HG03378 (cell line): ENCODE data around the gene ATP13A3.
"Not testable (repeated sequence)": the region's sequence is repeated elsewhere in the genome, so short reads cannot be mapped to it uniquely, and the experiment has no call there.

Experiments
- ATAC-seq: cut with Tn5 transposase; IDR thresholded peaks from one replicate; pipeline ENCODE4 v1.9.1; 2021; ENCODE audit warnings: mild to moderate bottlenecking, moderate library complexity; ENCODE audit not compliant: unreplicated experiment

Gene ATP13A3

DNA sequence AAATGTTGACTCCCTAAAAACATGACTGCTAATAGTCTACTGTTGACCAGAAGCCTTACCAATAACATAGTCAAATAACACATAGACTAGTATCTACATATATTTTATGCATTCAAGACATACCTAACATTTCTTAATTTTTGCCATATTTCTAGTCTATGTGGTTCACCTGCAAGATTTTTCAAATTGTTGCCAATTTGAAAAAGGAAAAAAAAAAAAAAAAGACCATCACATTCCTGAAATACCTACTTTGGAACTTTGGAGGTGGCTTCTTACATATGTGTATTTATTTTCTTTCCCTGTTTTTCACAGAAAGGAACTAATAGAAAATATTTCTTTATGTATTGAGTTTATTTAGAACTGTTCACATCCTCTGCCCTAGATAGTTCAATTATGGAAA, 13.4 kb upstream of the ATP13A3 start:
- no peak for ATAC-seq

DNA sequence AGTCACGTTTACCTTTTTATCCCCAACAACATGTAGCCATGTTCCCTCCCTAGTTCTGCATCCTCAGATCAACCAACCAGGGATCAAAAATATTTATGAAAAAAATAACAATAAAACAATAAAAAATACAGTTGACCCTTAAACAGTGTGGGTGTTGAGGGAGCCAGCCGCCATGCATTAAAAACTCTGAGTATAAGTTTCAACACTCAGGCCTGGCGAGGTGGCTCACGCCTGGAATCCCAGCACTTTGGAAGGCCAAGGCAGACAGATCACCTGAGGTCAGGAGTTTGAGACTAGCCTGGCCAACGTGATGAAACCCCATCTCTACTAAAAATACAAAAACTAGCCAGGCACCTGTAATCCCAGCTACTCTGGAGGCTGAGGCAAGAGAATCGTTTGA, 12.7 kb upstream of the ATP13A3 start:
- ATAC-seq, result not testable (repeated sequence)

DNA sequence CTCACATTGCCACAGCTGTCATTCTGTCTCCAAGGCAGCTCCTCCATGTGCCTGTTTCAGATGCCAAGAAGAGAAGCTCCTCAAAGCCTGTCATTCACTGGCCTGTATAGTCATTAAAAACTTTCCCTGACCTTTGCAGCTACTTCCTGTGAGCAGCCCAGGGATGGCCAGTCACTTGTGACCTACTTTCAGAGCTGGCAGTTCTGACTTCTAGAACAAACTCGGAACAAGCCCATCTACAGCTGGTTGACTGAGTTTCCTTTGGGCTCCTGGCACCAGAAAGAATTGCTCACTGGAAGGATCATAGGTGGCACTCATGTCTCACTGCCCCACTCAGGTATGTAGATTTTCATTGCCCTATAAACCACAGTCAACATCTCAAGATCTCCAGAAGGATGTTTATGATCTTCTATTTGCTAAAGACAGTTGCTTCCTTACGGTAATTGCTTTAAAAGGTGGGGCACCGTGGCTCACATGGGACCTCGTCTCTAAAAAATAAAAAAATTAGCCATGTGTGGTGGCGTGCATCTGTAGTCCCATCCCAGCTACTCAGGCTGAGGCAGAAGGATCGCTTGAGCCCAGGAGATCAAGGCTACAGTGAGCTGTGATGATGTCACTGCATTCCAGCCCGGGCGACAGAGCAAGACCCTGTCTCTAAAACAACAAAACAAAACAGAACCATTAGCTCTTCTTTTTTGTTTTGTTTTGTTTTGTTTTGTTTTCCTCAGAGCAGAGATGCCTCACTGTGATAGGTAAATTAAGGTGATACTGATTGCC, 11.2 kb upstream of the ATP13A3 start:
- no peak for ATAC-seq

DNA sequence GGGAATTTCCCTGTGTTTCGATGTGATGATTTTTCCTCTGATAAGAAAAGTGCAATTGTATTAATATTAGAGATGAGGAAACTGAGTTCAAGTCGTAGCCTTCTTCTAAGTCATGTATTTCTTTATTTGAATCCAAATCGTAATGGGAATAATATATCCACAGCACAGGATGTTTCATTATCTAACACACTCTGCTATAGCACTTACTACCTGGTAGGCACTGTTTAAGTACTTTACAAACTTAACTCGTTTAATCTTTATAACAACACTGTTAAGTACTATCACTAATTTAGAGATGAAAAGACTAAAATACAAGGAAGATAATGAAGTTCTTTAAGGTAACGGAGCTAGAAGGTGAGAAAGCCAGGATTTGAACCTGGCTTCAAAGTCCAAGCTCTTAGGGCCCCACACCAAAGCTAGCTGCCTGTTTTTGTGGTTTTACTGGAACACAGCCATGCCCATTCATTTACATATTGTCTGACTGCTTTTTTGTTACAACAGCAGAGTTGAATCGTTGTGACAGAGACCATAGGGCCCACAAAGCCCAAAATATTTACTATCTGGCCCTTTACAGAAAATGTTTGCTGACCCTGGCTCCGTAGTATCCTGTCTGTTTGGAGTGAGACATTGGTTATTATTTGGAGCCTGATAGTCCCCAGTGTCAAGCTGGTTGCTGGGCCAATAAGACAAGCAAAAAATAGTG, 9.6 kb upstream of the ATP13A3 start:
- peak; percentile 52 for ATAC-seq

DNA sequence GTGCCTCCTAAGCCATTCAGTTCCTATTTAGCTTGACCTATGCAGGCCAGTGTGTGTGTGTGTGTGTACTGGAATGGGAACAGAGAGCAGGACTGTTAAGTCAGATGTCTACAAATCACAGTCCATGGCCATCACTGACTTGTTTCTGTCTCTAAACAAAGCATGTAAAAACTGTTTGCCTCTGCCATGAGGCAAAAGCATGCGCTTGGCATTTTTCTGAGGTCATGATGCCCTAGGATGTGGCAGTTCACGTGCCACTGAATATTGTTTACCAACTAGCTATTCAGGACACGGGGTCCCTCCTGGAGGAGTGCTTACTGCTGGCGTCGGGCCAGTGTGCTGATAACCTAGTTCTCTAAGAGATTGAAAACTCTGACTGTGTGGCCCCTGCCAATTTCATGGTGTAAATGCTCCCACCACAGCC, 8.2 kb upstream of the ATP13A3 start:
- ATAC-seq, result no peak

DNA sequence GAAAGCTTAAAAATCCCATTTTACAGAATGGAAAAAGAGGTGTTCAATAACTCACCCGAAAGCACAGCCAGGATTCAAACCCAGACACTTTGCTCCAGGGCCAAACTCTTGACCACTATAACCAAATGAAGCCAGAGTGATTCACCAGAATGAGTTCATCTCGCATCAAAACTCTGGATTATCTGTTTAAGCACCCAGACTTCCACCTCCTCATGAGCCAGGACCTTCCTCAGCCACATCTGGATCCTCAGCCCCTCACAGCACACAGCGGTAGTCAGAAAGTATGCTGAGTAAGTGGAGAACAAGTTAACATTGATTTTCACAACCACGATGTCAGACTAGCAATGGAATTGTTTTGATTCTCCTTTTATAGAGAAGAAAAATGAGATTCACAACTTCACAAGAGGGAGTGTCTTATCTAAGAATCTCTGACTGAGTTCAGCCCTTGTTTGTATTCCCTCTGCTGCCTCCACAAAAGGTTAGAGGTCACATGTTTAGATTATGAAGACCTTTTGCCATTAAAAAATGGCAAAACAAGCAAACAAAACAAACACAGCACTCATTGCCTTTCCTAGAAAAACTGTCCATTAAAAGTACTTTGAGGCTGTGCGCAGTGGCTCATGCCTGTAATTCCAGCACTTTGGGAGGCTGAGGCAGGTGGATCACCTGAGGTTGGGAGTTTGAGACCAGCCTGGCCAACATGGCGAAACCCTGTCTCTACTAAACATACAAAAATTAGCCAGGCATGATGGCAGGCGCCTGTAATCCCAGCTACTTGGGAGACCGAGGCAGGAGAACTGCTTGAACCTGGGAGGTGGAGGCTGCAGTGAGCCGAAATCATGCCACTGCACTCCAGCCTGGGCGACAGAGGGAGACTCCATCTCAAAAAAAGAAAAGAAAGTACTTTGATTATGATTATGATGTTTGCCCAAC, 7.5 kb upstream of the ATP13A3 start:
- ATAC-seq, result not testable (repeated sequence)

DNA sequence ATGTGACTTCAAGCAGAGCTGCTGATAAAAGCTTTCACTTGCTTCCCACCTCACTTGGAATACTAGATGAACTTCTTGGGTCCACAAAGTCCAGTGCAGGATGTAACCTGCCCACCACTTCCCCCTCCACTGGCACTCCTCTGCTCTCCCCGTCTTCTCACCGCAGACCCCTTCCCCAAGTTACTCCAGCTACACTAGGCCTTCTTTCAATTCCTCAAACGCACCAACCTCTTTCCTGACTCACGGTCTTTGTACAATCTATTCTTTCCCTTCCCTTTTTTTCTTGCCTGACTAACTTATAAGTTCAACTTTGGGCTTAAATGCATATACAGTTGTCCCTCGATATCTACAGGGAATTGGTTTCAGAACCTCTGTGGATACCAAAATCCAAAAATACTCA, 5.2 kb upstream of the ATP13A3 start:
- no peak for ATAC-seq

DNA sequence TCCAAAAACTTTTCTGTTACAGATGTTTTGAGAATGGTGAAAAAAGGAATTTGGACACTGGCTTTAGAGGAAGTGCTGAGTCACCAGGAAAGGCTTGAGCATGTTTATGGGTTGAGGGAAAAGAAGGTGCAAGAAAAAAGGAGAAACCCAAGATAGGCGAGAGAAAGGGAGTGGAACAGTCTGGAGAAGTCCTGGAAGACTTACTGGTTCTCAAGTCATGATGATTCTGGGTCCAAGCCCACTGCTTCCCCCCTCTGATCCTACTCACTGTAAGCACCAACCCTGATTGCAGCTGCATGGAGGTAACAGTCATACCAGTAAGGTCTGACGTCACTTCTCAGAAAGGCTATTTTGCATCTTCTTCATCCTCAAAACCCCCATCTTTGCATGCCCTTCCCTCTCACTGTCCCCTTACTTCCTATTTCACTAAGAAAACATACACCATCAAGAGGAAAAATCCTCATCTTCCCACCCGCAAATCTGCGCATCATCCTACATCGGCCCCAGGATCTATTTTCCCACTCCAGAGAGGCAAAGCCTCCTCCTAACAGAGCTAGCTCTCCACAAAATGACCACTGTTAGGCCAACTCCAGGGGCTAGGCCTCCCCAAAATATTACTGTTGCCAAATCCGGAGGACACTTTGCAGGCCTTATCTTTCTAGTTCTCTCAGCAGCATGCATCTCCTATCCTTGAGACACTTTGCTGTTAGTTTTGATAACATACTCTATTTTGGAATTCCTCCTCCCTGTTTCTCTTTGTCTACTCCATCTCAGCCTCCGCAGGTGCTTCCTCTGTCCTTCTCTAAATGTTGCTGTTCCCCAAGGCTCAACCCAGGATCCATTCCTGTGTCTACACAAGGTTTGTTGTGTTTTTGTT, 3.2 kb upstream of the ATP13A3 start:
- peak; percentile 55 for ATAC-seq

DNA sequence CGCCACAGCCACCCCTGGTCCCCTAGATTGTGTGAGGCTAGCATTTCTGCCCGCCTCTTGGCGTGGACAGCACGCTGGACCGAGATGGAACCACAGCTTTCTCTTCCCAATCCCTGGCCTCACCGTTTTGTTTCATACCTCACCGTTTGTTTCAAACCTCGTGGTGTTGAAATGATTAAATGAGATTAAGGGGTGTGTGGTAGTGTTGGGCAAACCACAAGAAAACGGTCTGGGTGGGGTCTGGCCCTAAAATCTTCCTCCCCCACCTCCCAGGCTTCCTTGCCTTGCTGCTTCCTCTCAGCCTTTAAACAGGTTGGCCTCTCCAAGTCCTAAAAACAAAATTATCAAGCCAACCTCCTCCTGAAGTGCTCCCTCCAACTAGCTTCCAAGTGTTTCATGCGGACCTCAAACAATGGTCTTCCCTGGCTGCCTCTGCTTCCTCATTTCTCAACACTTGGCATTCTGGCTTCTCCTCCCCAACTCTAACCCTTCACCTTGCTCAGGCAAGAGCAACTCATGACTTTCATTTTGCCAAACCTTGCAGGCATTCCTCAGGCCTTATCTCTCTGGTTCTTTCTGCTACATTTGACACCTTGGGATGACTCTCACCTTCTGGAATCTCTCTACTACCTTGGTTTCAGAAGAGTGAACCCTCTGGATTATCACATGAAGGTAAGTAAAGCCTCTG, 1.4 kb upstream of the ATP13A3 start:
- ATAC-seq, result no peak

DNA sequence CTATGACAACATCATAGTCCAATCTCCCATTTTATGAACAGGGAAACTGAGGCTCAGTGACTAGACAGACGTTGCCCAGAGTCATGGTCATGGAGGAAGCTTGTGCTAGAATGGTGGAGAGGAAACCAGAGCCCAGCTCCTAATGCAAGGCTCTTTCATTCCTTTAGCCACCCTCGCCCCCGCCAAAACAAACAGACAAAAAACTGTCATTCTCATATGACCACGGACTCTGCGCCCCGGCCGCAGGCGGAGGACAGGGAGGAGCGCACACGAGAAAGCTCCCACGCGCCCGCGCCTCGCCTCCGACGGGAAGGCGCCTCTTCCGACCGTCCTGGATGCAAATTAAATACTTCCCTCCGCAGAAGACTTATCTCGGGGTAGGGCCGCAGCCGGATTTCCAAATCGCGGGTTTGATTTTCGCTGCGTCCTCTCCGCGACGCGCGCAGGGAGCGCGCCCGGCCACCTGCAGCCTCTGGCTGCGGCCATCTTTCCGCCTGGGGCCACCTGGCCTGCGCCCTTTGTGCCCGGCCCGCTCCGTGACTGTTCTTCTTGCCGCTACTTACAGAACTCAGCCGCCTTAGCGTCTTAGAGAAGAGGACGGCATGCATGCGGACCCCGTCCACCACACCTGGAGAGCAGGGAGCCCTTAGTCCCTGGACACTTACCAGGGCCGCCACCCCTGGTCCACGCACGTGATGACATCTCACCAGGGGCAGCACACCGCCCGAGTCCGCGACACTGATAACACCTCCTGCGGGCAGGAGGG, 670 bp upstream of the ATP13A3 start:
- ATAC-seq, result peak; percentile 26

DNA sequence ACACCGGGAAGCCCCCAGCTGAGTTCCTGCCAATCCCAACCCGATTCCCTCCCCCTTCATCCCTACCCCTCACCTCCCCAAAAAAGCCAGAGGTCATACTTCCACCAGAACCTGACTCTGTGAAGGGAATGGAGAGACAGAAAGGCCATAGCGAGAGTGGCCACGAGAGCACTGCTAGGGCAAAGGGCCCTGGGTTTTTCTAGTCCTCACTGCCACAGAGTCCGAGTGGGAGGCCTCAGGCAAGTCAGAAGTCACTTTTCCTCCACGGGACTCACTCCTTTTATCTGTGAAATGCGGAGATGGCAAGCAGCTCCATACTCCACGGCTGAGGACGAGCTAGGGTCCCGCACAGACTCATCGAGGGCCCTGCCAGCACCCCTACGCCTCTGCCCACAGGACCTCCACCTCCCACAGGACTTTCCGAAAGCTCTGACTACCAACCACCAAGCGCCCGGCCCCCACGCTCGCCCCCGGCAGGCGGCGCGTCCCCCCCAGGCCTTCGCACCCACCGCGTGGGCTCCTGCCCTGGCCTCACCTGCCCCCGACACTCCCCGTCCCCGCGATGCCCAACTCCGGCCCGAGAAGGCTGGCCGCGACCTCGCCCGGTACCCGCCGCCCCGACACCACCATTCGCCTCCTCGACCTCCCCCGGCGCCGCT, 792 bp downstream of the ATP13A3 start:
- ATAC-seq, result no peak

DNA sequence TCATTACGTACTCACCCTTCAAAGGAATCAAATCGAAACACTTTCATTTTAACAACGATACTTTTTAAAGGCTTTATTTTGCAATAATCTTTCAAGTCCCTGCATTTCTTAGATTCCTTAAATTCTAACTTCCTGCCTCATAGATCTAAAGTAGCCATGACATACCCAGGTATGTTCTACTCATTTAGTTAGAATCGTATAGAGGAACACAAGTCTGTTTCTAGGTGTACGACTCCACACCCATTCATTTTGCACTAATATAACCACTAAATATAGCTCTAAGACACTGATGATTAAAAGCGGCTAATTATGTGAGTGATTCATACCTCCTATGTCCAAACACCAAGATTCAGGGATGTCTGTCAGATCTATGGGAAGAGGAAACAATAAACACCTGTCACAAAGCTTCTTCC, 1.3 kb downstream of the ATP13A3 start:
- ATAC-seq, result no peak

DNA sequence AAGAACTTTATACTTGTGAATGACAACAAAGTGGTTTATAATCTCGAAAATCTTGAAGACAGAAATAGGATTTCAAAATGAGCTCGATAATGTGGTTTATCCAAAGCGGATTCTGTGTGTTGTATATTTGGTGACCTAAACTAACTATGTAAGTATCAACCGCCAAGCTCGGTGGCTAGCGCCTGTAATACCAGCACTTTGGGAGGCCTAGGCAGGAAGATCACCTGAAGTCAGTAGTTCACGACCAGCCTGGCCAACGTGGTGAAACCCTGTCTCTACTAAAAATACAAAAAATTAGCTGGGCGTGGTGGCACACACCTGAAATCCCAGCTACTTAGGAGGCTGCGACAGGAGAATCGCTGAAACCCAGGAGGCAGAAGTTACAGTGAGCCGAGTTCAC, 2.2 kb downstream of the ATP13A3 start:
- no peak for ATAC-seq

DNA sequence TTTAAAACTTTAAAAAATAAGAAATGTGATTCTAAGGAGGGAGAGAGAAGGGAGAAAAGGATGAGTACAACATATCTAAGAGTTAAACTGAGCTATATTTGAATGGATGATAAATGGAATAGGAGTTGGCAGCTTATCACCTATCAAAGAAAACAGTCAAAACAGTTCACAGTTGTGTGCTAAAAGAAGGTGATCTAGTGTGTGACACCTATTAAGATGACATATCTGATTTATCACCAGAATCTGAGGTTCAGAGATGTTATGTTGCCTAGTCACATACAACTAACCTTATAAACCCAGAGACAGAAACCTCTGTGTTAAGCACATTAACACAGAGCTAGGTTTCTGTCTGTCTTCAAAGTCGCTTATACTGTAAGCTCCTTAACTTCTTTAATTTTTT, 3.0 kb downstream of the ATP13A3 start:
- no peak for ATAC-seq

DNA sequence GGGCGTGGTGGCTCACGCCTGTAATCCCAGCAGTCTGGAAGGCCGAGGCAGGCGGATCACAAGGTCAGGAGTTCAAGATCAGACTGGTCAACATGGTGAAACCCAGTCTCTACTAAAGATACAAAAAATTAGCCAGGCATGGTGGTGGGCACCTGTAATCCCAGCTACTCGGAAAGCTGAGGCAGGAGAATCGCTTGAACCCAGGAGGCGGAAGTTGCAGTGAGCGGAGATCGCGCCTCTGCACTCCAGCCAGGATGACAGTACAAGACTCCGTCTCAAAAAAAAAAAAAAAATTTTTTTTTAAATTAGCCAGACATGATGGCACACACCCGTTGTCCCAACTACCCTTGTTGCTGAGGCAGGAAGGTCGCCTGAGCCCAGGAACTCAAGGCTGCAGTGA, 4.0 kb downstream of the ATP13A3 start:
- ATAC-seq, result not testable (repeated sequence)

DNA sequence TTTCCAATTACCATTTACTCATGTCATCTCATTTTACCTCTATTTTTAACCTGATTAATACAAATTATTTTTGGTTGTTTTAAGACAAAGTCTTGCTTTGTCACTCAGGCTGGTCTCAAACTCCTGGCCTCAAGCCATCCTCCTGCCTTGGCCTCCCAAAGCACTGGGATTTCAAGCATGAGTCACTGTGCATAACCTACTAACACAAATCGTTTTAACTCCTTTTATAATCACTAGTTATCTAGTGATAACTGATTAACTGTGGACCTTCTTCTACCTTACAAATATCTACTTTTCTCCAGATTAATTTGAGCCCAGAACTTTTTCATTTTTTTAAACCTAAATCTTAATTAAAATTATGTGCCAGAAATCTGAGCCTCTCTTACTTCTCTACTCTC, 4.6 kb downstream of the ATP13A3 start:
- ATAC-seq, result no peak

DNA sequence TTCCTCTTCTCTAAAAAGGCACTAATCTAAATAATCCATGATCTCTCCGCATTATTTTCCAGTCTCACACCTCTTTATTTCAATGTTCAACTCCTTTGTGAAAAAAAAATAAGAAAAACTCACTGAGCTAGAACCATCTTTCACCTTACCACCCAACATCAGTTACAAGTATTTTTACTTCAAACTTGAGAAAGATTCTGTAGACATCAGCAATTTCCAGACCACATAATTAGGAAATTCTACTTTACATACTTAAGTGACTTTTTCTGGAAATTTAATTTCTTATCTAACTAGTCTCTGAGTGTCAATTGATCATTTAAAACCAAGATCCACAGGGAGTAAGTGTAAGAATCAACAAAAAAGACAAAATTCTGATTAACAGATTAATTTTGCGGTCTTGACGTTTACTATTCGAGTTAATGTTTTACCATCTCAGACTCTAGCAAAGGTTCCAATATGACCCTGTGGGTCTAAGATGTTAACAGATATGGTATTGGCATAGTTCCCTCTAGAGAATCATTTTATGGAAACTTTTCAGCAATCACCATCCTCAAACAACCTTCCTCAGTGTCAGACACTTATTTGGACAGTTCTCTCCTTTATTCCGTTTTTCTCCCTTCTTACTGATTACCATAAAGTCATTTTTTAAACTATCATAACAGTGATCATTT, 5.1 kb downstream of the ATP13A3 start:
- no peak for ATAC-seq

DNA sequence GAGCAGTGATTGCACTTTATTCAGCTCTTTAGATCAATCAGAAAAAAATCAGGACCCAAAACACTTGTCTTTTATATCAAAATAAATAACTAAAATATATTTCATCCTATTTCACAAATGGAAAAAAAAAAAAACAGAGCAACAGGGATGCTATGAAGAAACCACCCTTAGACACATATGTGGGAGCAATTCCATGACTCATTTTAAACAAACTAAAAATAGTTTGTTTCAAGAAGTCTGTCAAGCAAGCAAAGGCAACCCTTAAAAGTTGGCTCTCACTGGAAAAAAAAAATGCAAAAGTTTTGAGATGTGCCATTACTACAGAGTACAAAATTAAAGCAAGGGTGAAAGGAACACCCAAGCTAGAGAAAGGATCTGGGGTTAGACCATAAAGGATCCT, 5.7 kb downstream of the ATP13A3 start:
- no peak for ATAC-seq
